ENCODE results near the gene TACR1. TPM values are rescaled to one million over a fixed set of nuclear protein-coding genes. Genes with fewer than 3 reads are reported as not detected.

The TACR1 gene
- total RNA-seq, 2 donors from 2014 or later = not detected

DNA sequence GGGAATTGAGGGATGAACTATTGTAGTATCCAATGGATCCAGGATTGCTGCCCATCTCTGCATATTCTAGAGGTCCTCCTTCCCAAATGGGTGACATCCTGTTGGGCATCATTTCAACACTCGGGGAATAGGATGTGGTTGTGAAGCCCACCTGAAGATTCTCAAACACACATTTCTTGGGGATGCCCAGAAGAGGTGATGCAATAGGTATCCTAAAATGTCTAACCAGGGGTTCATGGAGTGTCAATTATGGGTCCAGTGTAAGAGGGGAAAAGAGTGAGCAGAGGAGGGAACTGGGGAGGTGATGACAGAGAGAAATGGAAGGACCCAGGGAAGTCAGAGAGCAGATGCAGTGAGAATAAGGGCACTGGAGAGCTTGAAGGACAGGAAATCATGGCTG, 188.7 kb downstream of the TACR1 start:
- H3K27ac Mint-ChIP-seq = no peak overlapping the region
- no peak overlapping the region for H3K4me3 Mint-ChIP-seq
- no peak for DNase-seq (ENCODE audit: low spot score)
- H3K27me3 Mint-ChIP-seq = peaks cover 0 to 9% of the 10 kb centered on the region in 2 donors
- H3K4me1 Mint-ChIP-seq (ENCODE audit: low read depth in 2 of 2) = no peaks in the 10 kb centered on the region
- no peak for ATAC-seq
- H3K9me3 Mint-ChIP-seq = no peaks in the 10 kb centered on the region
- H3K36me3 Mint-ChIP-seq = peaks cover 5% of the 10 kb centered on the region

DNA sequence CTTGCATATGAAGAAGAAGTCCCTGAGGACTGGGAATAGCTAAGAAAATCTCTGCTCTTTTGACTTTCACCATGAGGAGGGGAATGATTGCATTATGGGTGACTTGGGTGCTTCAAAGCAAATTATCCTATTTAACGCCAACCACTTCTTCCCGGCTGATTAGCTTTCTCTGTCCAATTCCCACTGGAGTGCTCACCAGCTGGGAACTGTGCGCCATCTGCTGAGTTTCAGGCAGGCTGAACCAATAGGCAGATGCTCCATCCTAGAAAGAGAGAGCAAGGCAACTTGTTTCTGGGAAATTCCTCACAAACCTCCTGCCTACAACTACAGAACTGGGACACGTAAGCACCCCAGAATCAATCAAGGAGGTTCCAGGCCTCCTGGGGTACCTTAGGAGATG, 191.5 kb downstream of the TACR1 start:
- H3K36me3 Mint-ChIP-seq = no peaks in the 10 kb centered on the region
- no peak for ATAC-seq
- H3K27me3 Mint-ChIP-seq = peaks cover 0 to 12% of the 10 kb centered on the region in 2 donors
- no peak overlapping the region for H3K4me3 Mint-ChIP-seq
- DNase-seq (ENCODE audit: low spot score) = no peak
- H3K9me3 Mint-ChIP-seq = no peaks in the 10 kb centered on the region
- H3K27ac Mint-ChIP-seq = no peak overlapping the region
- no peaks in the 10 kb centered on the region for H3K4me1 Mint-ChIP-seq (ENCODE audit: low read depth in 2 of 2)

DNA sequence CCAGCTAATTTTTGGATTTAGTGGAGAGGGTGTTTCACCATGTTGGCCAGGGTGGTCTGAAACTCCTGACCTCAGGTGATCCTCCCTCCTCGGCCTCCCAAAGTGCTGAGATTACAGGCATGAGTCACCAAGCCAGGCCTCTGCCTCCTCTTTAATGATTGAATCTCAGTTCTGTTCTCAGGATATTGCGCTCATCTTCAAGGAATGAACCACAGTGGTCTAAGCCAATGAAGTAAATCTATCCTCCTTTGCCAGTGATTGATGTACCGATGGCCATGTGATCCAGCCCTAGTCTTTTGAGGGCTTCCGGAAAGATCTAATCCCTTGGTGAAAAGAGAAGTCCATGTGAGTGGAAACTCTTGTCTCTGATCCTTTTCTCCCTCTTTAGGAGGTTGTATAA, 192.3 kb downstream of the TACR1 start:
- Mint-ChIP-seq H3K9me3 (no peaks in the 10 kb centered on the region), H3K27me3 (peaks cover 0 to 7% of the 10 kb centered on the region in 2 donors), H3K4me1 (ENCODE audit: low read depth in 2 of 2) (no peaks in the 10 kb centered on the region), H3K36me3 (no peaks in the 10 kb centered on the region), H3K4me3 (no peak overlapping the region), H3K27ac (no peak overlapping the region)
- no peak for ATAC-seq
- DNase-seq (ENCODE audit: low spot score) = no peak

DNA sequence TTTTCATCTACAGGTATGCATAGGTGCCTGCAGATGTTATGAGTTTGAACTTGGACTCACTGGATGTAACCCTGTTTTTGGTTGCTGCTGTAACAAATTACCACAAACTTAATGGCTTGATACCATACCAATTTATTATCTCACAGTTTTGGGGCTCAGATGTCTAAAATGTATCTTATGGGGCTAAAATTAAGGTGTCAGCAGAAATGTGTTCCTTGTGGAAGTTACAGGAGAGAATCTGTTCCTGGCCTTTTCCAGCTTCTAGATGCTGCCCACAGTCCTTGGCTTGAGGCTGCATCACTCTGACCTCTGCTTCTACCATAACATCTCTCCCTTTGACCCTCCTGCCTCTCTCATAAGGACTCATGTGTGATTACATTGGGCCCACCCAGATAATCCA, 193.3 kb downstream of the TACR1 start:
- H3K27ac Mint-ChIP-seq = no peak overlapping the region
- DNase-seq (ENCODE audit: low spot score) = no peak
- H3K36me3 Mint-ChIP-seq = no peaks in the 10 kb centered on the region
- H3K4me3 Mint-ChIP-seq = no peak overlapping the region
- H3K27me3 Mint-ChIP-seq = peaks cover 0 to 7% of the 10 kb centered on the region in 2 donors
- H3K9me3 Mint-ChIP-seq = no peaks in the 10 kb centered on the region
- no peaks in the 10 kb centered on the region for H3K4me1 Mint-ChIP-seq (ENCODE audit: low read depth in 2 of 2)
- no peak for ATAC-seq

DNA sequence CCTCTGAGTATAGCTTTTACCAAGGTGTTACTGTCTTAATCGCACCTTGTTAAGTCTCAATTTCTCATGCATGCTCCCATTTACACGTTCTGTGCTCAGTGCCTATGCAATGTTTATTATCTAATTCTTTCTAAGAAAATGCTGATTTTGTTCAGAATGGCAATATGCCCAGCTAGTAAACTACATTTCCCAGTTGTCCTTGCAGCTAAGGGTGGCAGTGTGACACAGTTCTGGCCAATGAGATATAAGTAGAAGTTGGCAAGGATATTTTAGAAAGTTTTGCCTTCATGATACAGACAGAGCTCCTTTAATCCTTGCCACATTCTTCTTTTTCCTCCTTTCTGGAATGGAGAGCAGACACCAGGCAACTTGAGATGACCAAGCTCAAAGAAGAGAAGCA, 195.5 kb downstream of the TACR1 start:
- Mint-ChIP-seq H3K4me1 (ENCODE audit: low read depth in 2 of 2) (no peaks in the 10 kb centered on the region), H3K9me3 (no peaks in the 10 kb centered on the region), H3K27me3 (peaks cover 0 to 5% of the 10 kb centered on the region in 2 donors), H3K4me3 (no peak overlapping the region), H3K36me3 (no peaks in the 10 kb centered on the region), H3K27ac (no peak overlapping the region)
- DNase-seq (ENCODE audit: low spot score) (no peak), ATAC-seq (no peak)

DNA sequence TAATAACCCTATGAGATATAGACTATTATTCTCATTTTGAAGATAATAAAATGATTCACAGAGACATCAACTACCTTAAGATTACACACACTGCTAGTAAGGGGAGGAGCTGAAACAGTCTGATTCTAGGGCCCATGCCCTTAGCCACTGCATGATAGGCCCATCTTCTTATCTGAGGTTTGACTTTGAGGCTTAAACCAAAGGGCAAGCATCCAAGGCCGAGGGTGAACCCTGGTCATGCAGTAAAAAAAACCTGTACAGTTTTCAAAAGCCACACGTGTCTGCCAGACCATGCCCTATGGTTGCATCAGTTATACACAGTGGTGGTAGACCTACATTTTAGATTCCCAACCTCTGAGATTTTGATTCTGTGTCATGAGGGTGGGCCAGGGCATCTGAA, 196.0 kb downstream of the TACR1 start:
- H3K27me3 Mint-ChIP-seq = peaks cover 0 to 5% of the 10 kb centered on the region in 2 donors
- no peak for ATAC-seq
- no peaks in the 10 kb centered on the region for H3K9me3 Mint-ChIP-seq
- DNase-seq (ENCODE audit: low spot score) = no peak
- no peak overlapping the region for H3K27ac Mint-ChIP-seq
- H3K4me3 Mint-ChIP-seq = no peak overlapping the region
- no peaks in the 10 kb centered on the region for H3K36me3 Mint-ChIP-seq
- H3K4me1 Mint-ChIP-seq (ENCODE audit: low read depth in 2 of 2) = no peaks in the 10 kb centered on the region

DNA sequence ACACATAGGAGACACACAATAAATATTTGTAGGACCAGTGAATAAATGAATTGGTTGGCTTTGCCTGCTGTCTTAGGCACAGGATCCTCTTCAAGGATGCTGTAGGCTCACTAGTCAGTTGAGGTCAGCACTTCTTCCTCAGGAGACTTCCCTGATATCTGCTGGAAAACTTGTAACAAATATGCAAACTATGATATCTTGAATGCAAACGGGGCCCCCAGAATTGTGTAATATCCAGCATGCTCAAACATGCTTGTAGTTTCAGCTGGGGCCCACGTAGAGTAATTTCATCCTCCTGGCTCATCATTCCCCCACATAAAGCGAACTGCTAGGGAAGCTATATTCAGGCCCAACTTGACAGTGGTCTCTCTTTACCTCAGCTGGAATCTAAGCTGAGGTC, 197.3 kb downstream of the TACR1 start:
- H3K27ac Mint-ChIP-seq = no peak overlapping the region
- ATAC-seq (no peak), DNase-seq (ENCODE audit: low spot score) (no peak)
- no peak overlapping the region for H3K4me3 Mint-ChIP-seq
- no peaks in the 10 kb centered on the region for H3K4me1 Mint-ChIP-seq (ENCODE audit: low read depth in 2 of 2)
- no peaks in the 10 kb centered on the region for H3K9me3 Mint-ChIP-seq
- H3K27me3 Mint-ChIP-seq = peaks cover 0 to 5% of the 10 kb centered on the region in 2 donors
- no peaks in the 10 kb centered on the region for H3K36me3 Mint-ChIP-seq

DNA sequence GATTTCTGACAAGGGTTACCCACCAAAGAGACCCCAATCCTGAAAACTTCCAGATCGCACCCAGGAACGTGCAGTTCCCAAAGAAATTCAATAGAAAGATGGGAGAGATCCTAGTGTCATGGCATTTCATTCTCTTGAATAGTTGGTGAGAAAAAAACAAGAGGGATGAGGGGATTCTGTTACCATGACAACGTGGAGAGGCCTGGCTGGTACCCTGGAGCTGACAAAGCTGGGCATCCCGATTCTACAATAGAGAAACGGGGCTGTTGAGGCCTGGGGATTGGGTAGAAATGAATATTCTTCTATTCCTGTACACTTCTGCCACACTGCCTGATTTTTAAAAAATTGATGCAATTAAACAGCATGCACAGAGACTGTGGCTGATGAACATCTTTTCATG, 199.9 kb downstream of the TACR1 start:
- peaks cover 0 to 2% of the 10 kb centered on the region in 2 donors for H3K27me3 Mint-ChIP-seq
- DNase-seq (ENCODE audit: low spot score) = no peak
- H3K4me3 Mint-ChIP-seq = no peak overlapping the region
- H3K9me3 Mint-ChIP-seq = no peaks in the 10 kb centered on the region
- H3K27ac Mint-ChIP-seq = no peak overlapping the region
- H3K36me3 Mint-ChIP-seq = no peaks in the 10 kb centered on the region
- H3K4me1 Mint-ChIP-seq (ENCODE audit: low read depth in 2 of 2) = no peaks in the 10 kb centered on the region
- ATAC-seq = no peak

Other genes starting within 250 kb of the TACR1 start
- gene POLE4, start 240.9 kb downstream of the TACR1 start, total RNA-seq = 10 to 100 TPM; 32.8 to 60.7 TPM

Measured in natural killer cell treated with Interleukin-12 subunit alpha and Interleukin-12 subunit beta and Interleukin-15 and Interleukin-18, amount 100 ng/mL, for 72 hours (primary cell).